GM12872 (cell line): ENCODE measurements around the gene IFNGR2.

ENCODE experiments used
- TF ChIP-seq, protein P1 (sequence below): IDR thresholded peaks from 3 replicates; pipeline ENCODE4 v1.5.1; 2011; ENCODE audit warnings: low read depth, mild to moderate bottlenecking, low read length, moderate library complexity; ENCODE audit not compliant: insufficient read depth

Gene IFNGR2

DNA sequence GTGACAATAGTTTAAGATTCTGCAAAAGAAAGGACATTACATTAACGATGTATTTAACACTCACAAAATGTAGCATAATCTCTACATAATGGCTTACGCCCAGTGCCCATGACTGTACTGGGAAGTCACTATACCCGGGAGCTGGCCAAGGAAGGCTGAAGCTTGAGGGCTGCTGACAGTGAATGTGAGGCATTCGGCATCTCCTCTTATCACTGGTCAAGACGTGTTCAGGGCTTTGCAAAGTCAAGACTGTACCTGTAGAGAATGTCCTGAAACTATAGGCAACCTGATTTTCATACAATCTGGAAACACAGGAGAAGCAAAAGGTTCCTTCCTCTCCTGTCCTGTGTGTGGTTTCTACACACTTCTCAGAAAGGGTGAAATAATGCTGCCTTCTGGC is 12.7 kb upstream of the IFNGR2 start:
- TF ChIP-seq, protein P1, sequence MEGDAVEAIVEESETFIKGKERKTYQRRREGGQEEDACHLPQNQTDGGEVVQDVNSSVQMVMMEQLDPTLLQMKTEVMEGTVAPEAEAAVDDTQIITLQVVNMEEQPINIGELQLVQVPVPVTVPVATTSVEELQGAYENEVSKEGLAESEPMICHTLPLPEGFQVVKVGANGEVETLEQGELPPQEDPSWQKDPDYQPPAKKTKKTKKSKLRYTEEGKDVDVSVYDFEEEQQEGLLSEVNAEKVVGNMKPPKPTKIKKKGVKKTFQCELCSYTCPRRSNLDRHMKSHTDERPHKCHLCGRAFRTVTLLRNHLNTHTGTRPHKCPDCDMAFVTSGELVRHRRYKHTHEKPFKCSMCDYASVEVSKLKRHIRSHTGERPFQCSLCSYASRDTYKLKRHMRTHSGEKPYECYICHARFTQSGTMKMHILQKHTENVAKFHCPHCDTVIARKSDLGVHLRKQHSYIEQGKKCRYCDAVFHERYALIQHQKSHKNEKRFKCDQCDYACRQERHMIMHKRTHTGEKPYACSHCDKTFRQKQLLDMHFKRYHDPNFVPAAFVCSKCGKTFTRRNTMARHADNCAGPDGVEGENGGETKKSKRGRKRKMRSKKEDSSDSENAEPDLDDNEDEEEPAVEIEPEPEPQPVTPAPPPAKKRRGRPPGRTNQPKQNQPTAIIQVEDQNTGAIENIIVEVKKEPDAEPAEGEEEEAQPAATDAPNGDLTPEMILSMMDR = no peak

DNA sequence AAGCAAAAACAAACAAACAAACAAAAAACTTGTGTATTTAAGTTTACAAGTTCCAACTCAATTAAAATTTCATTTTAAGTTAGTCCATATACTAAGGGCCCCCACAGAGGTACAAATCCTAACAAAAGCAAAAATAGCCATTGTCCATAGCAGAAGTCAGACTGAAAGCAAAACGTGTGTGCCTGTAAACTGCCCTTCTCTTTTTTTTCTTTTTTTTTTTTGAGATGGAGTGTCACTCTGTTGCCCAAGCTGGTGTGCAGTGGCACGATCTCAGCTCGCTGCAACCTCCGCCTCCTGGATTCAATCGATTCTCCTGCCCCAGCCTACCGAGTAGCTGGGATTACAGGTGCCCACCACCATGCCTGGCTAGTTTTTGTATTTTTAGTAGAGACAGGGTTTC is 11.6 kb upstream of the IFNGR2 start:
- TF ChIP-seq, protein P1 = no peak

DNA sequence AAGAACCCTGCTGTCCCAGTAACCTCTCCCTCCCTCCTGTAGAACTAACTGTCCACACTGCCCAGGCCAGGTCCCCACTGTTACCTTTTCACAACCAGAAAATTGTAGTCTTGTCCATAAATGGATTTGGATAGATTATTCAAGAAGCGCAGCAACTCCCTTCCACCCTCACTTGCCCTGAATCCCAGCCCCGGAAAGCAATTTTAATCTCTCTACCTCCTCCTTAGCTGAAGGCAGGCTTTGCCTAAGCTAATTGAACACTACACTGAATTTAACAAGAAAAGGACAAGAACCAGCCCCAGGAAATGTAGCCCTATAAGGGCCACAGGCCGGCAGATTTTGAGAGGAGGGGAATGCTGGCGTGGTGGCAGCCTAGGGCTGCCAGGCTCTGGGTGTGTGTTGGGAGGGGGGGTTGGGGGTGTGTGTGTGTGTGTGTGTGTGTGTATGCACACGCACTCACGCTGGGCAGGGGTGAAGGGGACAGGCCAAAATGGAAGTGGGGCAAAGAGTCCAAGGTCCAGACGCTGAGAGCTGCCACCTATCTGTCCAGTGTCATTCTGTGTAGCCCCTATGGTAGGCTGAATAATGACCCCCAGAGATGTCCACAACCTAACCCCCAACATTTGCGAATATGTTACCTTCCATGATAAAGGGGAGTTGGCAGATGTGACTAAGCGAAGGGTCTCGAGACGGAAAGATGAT is 10.8 kb upstream of the IFNGR2 start:
- TF ChIP-seq, protein P1 = no peak

DNA sequence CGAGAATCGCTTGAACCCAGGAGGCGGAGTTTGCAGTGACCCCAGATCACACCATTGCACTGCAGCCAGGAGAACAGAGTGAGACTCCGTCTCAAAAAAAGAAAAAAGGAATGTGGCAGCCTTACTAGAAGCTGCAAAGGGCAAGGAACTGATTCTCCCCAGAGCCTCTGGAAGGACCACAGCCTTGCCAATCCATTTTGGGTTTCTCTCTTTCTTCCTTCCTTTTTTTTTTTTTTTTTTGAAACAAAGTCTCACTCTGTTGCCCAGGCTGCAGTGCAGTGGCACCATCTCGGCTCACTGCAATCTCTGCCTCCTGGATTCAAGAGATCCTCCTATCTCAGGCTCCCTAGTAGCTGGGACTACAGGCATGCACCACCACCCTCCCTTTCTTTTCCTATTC is 9.9 kb upstream of the IFNGR2 start:
- TF ChIP-seq, protein P1 = no peak

DNA sequence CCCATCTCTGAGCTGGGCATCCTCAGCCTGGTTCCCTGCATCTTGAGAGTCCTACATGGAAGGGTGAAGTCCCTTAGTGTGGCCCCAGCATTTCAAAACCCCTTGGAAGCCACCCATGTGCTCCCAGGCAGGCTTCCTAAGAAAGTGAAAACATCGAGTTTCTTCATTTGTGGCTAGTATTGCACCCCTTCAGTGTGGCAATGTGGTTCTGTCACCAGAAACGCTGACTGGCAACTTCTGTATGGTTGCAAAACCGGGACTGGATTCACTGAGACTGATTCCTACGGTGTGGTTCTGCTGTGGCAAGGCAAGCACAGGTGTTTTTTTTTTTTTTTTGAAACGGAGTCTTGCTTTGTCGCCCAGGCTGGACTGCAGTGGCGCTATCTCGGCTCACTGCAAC is 9.0 kb upstream of the IFNGR2 start:
- TF ChIP-seq, protein P1 = no peak

DNA sequence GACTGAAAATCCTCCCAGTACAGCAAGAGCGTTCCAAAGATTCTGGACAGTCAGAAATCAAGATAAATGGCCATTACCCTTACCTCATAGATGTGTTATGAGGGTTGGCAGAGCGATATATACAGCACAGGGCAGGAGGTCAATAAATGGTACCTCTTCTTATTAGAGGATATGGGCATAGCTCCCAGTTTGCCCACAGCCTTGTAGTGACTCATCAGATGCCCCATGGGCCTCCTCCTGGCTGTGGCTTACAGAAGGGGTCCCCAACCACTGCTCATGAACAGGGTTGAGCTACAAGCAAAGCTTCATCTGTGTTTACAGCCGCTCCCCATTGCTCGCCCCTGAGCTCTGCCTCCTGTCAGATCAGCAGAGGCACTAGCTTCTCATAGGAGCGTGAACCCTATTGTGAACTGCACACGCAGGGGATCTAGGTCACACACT is 7.3 kb upstream of the IFNGR2 start:
- TF ChIP-seq, protein P1 = no peak

DNA sequence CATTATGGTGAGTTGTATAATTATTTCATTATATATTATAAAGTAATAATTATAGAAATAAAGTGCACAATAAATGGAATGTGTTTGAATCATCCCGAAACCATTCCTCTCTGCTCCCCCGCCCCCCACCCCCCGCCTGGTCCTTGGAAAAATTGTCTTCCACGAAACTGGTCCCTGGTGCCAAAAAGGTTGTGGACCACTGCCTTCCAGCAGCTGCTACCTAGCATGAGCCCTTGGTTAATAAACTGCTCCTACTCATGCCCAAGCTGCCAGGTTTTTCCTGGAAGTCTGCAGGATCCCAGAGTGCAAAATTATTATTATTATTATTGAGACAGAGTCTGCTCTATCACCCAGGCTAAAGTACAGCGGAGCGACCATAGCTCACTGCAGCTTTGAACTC is 6.8 kb upstream of the IFNGR2 start:
- TF ChIP-seq, protein P1 = no peak
